Mucosa of gallbladder (tissue), 1 donor: ENCODE data around the gene OSBPL5. TPM values are rescaled to one million over a fixed set of nuclear protein-coding genes. Genes with fewer than 3 reads are reported as not detected.

Experiments used
- DNase-seq: peaks from one replicate; pipeline ENCODE4 v3.0.0-alpha.2; 2020; ENCODE audit warnings: low spot score
- total RNA-seq: library from RNA; stranded (reverse); gene quantifications from one replicate; pipeline ENCODE4 v1.2.1, GENCODE V29; 2021
- donor health status: DM: no; HTN: no; CAD: no.

OSBPL5 gene
- total RNA-seq, 1 donor from 2014 or later: 45.2 TPM

GRCh38 chr11:3163241-3163981, 1.7 kb downstream of the OSBPL5 start:
- no peak for DNase-seq

DNA sequence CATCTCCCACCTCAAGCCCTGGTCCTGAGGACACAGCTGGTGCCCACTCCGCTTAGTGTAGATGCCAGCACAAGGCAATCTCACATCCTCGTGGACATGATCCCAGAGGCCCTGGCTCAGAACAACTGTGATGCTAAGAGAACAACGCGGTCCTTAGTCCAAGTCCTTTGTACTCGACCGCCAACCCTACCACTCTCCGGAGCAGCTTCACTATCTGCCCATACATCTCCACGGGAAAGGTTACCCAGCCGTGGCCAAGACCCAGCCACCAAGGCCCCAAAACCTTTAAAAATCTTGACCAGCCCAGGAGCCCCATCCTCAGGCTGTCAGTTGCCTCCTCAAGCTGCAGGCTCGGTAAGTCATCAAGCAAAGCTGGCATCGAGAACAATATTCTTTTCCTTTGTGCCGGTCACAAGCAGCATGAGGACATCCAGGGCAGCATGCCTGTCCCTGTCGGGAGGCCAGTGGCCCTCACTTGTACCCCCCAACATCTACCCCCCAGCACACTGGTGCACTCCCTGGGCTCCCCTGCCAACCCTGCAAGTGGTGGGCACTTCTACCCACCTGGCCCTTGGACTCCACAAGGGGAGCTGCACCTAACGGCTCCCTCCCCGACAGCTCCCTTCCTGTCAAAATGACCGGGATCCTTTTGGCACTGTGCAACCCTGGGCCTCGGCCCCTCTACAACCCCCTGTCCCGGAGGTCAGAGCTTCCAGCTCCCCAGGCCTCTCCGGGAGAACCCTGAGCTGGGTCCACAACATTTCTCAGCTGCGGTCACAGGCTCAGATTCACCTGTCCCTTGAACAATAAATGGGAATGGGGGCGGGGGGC, 2.5 kb downstream of the OSBPL5 start:
- DNase-seq: no peak

- DNase-seq: no peak
These were observed 3.2 kb downstream of the OSBPL5 start for GRCh38 chr11:3161720-3162409.

GRCh38 chr11:3161309-3161708, 3.8 kb downstream of the OSBPL5 start:
- no peak for DNase-seq

GRCh38 chr11:3160252-3161031, 4.7 kb downstream of the OSBPL5 start:
- DNase-seq: peak; percentile 87

- peak; percentile 47 for DNase-seq
These were observed 5.6 kb downstream of the OSBPL5 start for GRCh38 chr11:3159296-3160190.

- DNase-seq: no peak
These were observed 6.3 kb downstream of the OSBPL5 start for GRCh38 chr11:3158821-3159220.

DNA sequence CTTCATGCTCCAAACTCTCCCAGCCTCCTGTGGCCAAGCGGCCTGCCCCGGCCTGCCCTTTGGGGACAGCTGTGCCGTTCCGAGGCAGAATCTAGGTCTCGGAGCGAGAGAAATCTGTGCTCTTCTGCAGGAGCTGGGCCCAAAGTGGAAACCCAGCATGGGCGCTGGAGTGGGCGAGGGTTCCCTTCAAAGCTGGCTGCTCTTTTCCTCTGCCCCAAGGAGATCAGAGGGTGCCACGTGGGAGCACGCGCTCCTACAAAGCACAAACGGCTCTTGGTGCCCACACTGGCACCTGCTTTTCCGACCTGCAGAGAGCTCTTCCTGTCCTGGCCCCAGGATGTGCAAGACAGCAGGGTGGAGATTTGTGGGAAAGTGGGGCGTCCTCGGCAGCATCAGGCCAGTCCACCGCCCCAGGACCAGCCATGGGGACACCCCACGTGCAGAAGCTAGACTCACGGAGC, 6.9 kb downstream of the OSBPL5 start:
- DNase-seq: no peak

DNA sequence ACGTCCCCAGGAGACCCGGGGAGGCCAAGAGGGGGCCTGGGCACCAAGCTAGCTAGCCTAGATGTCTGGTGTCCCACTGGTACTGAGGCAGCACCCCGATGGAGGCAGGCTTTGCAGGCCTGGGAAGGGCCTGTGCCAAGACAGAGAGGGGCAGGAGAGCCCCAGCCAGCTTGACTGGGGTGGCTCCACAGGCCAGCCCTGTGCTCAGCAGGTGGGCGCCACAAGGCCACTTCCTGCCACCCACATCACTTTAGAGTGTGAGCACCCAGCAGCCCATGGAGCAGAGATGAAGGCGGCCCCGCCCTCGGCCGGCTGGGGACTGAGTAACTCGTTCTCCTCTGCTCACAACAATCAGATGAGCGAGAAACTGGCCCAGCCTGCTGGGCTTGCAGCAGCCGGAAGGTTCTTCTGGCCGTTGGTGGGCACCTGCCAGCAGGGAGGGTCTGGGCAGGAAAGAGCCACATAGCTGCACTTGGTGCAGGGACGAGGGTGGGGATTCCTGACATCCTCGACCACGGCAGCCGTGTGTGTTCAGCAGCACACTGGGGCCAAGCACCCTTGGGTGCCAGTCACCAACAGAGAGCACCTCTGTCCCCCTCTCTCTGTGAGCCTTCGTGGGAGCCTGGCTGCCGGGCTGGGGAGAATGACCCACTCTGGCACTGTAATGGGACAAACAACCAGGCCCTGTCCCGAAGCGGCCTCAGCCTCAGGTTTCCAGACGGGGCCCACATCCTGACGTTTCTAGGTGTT, 7.6 kb downstream of the OSBPL5 start:
- DNase-seq: no peak

DNA sequence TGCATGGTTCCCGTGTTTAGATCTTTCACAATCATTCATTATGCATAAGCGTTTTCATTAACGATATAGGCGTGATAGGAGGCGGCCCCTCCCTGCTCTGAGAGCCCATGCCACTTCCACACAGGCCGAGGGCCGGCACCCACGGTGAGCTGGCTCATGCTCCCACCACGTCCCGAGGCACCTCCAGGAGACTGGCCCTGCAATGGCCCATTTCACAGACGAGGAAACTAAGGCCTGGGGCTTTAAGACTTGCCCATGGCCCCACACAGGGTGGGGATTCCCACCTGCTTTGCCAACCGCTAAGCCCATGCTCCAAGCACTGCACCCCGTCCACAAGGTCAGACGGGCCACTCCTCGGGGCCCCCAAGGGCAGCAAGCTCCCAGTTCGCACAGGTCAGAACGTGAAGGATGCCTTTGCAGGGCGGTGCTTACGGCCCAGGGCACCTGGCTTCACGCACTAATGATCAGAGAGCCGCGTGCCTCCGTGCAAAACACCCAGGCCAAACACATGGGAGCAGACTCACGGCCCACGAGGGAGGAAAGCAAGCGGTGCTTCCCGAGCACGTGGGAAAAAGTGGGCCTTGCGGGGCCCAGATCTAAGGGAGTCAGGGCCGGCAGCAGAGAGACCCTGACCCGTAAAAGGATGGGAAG, 8.3 kb downstream of the OSBPL5 start:
- DNase-seq: no peak

DNA sequence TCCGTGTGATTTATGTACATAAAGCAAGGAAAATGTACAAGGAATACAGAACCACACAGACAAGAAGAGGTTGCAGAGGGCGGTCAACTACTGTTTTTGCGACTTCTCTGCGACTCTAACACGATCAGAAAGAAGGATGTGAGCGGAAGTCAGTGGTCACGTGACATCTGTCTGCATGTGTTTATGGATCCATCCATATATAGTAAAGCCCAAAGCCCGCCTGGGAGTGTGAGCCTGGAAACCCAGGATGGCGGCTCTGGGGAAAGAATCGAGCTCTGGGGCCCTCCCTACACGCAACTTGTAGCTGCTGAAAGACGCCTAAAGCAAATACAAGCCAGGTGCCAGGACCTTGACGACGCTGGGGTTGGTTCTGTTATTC, 8.8 kb downstream of the OSBPL5 start:
- DNase-seq: peak; percentile 38

DNA sequence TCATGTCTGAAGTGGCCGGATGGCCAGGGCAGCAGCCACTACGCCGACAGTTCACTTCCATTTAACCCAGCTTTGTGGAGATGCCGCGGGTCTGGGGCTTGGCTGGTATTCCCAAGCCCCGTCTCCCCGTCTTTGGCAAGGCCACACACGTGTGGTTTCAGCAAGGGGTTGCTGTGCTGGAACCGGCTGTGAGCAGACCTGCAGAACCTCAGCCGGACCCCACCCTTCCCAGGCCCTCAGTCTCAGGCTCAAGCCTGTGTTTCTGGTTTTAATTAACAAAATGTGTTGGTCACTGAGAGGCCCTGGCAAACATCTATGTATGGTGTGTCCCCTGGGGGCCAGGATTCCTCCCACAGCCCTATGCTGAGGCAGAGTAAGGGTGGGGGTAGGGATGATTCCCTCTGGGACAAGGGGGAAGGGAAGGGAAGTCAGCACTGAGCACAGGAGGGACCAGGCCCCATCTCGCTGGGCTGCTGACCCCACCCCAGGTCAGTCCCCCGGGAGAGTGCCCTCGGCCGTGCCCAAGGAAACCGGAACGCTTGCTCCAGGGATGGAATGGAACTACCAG, 9.3 kb downstream of the OSBPL5 start:
- DNase-seq: no peak

- no peak for DNase-seq
These were observed 9.9 kb downstream of the OSBPL5 start for GRCh38 chr11:3155216-3155615.

- no peak for DNase-seq
These were observed 11.0 kb downstream of the OSBPL5 start for GRCh38 chr11:3154001-3154599.

DNA sequence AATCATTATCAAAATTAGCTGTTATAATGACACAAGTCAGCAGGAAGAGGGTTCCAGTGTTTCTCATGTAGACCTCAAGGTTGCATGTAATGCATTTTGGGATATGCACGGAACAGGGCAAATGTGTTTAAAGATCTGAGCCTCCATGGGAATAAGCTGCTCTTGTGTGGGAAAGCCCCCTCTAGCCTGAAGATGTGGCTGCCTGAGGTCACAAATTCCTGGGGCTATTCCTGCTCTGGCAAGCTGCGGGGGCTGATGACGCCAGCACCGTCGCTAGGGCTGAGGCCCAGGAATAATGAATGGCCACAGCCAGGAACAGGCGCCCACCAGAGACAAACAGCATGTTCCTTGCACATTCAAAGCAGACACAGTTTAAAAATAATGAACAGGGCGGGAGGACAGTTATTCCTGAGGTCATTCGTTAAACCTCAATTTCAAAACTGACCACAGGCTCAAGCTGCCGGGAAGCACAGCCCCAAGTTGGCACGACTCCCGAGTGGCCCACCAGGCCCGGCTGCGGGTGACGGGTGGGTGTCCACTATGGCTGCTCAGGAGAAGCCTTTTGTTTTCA, 11.7 kb downstream of the OSBPL5 start:
- DNase-seq: peak; percentile 76

DNA sequence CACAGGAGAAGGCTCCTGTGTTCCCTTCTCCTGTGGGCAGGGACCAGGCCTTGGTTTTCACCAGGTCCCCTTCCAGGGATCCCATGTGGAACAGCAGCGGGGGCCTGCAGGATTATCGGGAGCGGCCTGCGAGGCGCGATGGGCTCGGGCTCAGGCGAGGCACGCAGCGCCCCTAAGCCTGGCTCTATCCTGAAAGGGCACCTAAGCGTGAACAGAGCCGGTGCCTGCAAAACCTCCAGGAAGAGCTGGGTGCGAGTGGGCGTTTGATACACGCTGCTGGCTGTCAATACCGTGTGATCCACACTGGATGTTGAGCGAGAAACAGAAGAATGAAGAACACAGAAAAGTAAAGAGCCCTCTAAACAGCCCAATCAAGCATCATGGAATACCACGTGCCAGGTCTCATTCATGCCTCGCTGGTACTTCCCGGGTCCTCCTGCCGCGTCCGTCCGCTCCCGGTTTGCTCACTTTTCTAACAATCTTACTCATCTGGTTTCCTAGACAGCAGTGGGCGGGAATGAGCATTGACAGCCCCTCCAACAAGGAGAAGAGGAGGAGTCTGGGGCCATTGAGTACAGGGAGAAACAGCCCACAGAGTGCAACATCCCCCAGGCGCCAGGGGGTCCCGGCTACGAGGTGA, 12.5 kb downstream of the OSBPL5 start:
- no peak for DNase-seq

DNA sequence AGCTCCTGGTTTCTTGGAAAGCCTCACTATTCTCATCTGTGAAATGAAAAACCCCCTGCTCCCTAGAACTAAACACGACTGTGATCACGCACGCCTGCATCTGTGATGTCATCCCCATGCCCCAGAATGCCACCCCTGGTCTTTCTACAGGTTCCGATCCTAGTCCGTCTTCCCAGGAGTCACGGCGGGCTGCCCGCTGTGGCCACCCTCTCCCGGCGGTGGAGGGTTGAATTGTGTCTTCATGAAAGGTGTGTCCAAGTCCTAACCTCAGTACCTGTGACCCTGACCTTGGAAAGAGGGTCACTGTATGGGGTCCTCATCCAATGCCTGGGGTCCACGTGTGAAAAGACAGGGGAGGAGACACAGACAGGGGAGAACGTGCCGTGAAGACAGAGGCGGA, 14.4 kb downstream of the OSBPL5 start:
- no peak for DNase-seq

DNA sequence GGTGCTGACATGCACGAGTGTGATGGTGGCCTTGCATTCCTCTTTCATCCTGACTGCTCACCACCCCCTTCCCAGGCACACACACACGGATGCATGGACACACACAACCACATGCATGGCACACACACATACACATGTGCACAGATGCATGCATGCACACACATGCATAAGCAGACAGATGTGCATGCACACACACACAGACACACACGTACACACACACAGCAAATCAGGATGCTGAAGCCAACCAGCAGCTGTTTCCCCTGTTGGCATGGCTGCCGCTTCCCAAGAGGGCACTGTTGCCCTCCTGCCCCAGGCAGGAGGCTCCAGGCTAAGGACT, 15.3 kb downstream of the OSBPL5 start:
- DNase-seq: no peak
